ENCODE data around the gene ALG14. TPM values are rescaled to one million over a fixed set of nuclear protein-coding genes. Genes with fewer than 3 reads are reported as not detected.
A peak's percentile ranks its signal among the peaks of the same experiment; 100 is the strongest.
"Not testable (repeated sequence)": the region's sequence is repeated elsewhere in the genome, so short reads cannot be mapped to it uniquely, and the experiment has no call there.

Gene ALG14
- total RNA-seq, 4 donors from 2014 or later, result 1.5 to 4.6 (median 3.2) TPM

GRCh38 chr1:94999456-95000131, 73.2 kb downstream of the ALG14 start:
- no peak overlapping the region for H3K4me3 ChIP-seq (replicated peaks in 1 of 3)
- no peak overlapping the region for H3K27ac ChIP-seq
- no peaks in the 10 kb centered on the region for H3K27me3 ChIP-seq
- H3K36me3 ChIP-seq, result no peaks in the 10 kb centered on the region
- DNase-seq, result no peak
- peaks cover 16 to 32% of the 10 kb centered on the region in 2 donors for H3K4me1 ChIP-seq
- TF ChIP-seq CTCF (IDR thresholded peaks at IDR 0.05) (no peak), POLR2A (IDR thresholded peaks at IDR 0.05) (no peak)
- H3K9me3 ChIP-seq, result no peaks in the 10 kb centered on the region
- 77 to 85% methylated on average over 4 of the region's 4 CpGs for WGBS, 2 donors
- intact Hi-C loops (cut with DNase I), result no loop called here

- TF ChIP-seq POLR2A (IDR thresholded peaks at IDR 0.05) (no peak), CTCF (IDR thresholded peaks at IDR 0.05) (no peak)
- Histone ChIP-seq H3K4me3 (replicated peaks in 1 of 3) (no peak overlapping the region), H3K36me3 (no peaks in the 10 kb centered on the region), H3K27ac (no peak overlapping the region), H3K27me3 (no peaks in the 10 kb centered on the region), H3K9me3 (no peaks in the 10 kb centered on the region), H3K4me1 (peaks cover 16 to 39% of the 10 kb centered on the region in 2 donors)
- intact Hi-C loops (cut with DNase I), result no loop called here
- DNase-seq, result no peak
- WGBS, 2 donors, result 96 to 99% methylated on average over 2 of the region's 2 CpGs
These were observed 74.0 kb downstream of the ALG14 start for GRCh38 chr1:94998748-94999147.

- DNase-seq, result no peak
- Histone ChIP-seq H3K4me1 (peaks cover 12 to 38% of the 10 kb centered on the region in 2 donors), H3K36me3 (no peaks in the 10 kb centered on the region), H3K27me3 (no peaks in the 10 kb centered on the region), H3K4me3 (replicated peaks in 1 of 3) (no peak overlapping the region), H3K9me3 (no peaks in the 10 kb centered on the region), H3K27ac (no peak overlapping the region)
- intact Hi-C loops (cut with DNase I), result no loop called here
- TF ChIP-seq POLR2A (IDR thresholded peaks at IDR 0.05) (no peak), CTCF (IDR thresholded peaks at IDR 0.05) (no peak)
- WGBS, 2 donors, result 93% methylated on average over 3 of the region's 3 CpGs
These were observed 74.6 kb downstream of the ALG14 start for GRCh38 chr1:94998114-94998513.

- H3K27me3 ChIP-seq; H3K36me3 ChIP-seq; DNase-seq; H3K4me3 ChIP-seq (replicated peaks in 1 of 3); intact Hi-C loops (cut with DNase I); H3K9me3 ChIP-seq: not testable (repeated sequence)
- peaks cover 0 to 22% of the 10 kb centered on the region in 2 donors for H3K4me1 ChIP-seq
- H3K27ac ChIP-seq, result peak overlapping the region in 1 of 3 donors; percentile 66
- 81 to 91% methylated on average over 6 of the region's 6 CpGs for WGBS, 2 donors
These were observed 77.2 kb downstream of the ALG14 start for GRCh38 chr1:94995536-94995935.

- Histone ChIP-seq H3K36me3 (no peaks in the 10 kb centered on the region), H3K4me1 (peaks cover 0 to 24% of the 10 kb centered on the region in 2 donors), H3K27ac (peak overlapping the region; percentile 21 to 66 (median 27)), H3K27me3 (no peaks in the 10 kb centered on the region), H3K4me3 (replicated peaks in 1 of 3) (no peak overlapping the region), H3K9me3 (no peaks in the 10 kb centered on the region)
- DNase-seq, result no peak
- TF ChIP-seq CTCF (IDR thresholded peaks at IDR 0.05) (no peak), POLR2A (IDR thresholded peaks at IDR 0.05) (no peak)
- intact Hi-C loops (cut with DNase I), result no loop called here
- 25 to 31% methylated on average over 2 of the region's 2 CpGs for WGBS, 2 donors
These were observed 77.9 kb downstream of the ALG14 start for GRCh38 chr1:94994805-94995204.

Data from thyroid gland (tissue), 4 donors.